Adrenal gland (tissue), 5 donors: ENCODE results near the gene ZNF787.

Experiments used
- POLR2A ChIP-seq, 2 donors: fragments of 450-650 bp; IDR thresholded peaks; one replicate each; pipeline ENCODE4 v1.6.1; 2017; ENCODE audit warnings: antibody characterized with exemption in 2 of 2, mild to moderate bottlenecking in 2 of 2, moderate library complexity in 1 of 2
- TF ChIP-seq, protein P1 (sequence below), 6 experiments: fragments of 450-650 bp in 4 of 6; fragments of 200-600 bp in 2 of 6; sonication (generic) in 1 of 6; IDR thresholded peaks; 1 replicate in 5 of 6; 2 replicates in 1 of 6; pipeline versions ENCODE4 v1.5.1 to v1.8.0; 2016 to 2021; ENCODE audit warnings: antibody characterized with exemption in 6 of 6, mild to moderate bottlenecking in 2 of 6, moderate library complexity in 1 of 6
- donor health status: DM: no; HTN: no; CAD: no.

DNA sequence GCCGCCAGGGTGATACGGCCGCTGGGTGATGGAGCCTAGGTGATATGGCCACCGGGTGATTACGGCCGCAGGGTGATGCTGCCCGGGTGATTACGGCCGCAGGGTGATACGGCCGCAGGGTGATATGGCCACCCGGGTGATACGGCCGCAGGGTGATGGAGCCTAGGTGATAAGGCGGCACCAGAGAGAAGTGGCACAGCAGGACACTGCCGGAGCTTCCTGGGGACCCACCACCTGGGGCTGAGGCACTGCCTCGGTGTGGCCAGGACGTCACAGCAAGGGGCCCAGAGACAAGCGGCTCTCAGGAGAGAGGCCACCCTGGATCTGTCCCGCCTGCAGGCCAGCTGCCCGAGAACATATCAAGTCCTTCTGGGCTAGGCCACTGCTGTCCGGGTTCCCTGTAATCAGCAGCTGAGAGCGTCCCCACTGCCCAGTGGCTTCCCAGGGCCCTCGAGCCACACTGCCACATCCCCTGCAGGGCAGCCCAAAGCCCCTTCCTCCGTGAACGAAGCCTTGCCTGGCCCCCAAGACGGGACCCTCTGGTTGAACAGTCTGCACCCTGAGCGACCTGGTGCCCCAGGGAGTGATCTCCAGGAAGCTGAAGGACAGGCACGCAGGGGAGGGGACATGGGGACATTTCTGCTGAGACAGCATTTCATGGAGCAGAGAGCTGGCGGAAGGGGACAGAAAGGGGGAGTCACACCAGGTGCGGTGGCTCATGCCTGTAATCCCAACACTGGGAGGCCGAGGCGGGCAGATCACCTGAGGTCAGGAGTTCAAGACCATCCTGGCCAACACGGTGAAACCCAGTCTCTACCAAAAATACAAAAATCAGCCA lies 22.1 kb downstream of the ZNF787 start:
- no peak for TF ChIP-seq POLR2A (IDR thresholded peaks at IDR 0.05)
- TF ChIP-seq, protein P1, sequence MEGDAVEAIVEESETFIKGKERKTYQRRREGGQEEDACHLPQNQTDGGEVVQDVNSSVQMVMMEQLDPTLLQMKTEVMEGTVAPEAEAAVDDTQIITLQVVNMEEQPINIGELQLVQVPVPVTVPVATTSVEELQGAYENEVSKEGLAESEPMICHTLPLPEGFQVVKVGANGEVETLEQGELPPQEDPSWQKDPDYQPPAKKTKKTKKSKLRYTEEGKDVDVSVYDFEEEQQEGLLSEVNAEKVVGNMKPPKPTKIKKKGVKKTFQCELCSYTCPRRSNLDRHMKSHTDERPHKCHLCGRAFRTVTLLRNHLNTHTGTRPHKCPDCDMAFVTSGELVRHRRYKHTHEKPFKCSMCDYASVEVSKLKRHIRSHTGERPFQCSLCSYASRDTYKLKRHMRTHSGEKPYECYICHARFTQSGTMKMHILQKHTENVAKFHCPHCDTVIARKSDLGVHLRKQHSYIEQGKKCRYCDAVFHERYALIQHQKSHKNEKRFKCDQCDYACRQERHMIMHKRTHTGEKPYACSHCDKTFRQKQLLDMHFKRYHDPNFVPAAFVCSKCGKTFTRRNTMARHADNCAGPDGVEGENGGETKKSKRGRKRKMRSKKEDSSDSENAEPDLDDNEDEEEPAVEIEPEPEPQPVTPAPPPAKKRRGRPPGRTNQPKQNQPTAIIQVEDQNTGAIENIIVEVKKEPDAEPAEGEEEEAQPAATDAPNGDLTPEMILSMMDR (IDR thresholded peaks at IDR 0.05) = no peak
